ENCODE measurements around the gene TIFAB. TPM values are rescaled to one million over a fixed set of nuclear protein-coding genes. Genes with fewer than 3 reads are reported as not detected.

TIFAB gene
- total and polyA plus RNA-seq, 8 donors, result 0.08 TPM; not detected in 7

GRCh38 chr5:135399794-135400542 lies 52.2 kb downstream of the TIFAB start:
- Histone ChIP-seq H3K9me3 (peaks cover 0 to 3% (median 0%) of the 10 kb centered on the region in 4 donors), H3K4me1 (peaks cover 33 to 44% (median 38%) of the 10 kb centered on the region in 4 donors), H3K27ac (peak overlapping the region in 4 of 5 donors; percentile 90 to 98 (median 94)), H3K36me3 (no peaks in the 10 kb centered on the region), H3K27me3 (no peaks in the 10 kb centered on the region), H3K4me3 (peak overlapping the region; percentile 80 to 92 (median 86))
- 39 to 61% (median 51%) methylated on average over 25 of the region's 25 CpGs for WGBS, 5 donors
- intact Hi-C loops (cut with DNase I; ENCODE audit: low total_unique reads), result no loop called here
- TF ChIP-seq EP300 (IDR thresholded peaks at IDR 0.05) (no peak), POLR2A (IDR thresholded peaks at IDR 0.05) (no peak), POLR2AphosphoS5 (IDR thresholded peaks at IDR 0.05) (no peak)
- TF ChIP-seq, protein P1, sequence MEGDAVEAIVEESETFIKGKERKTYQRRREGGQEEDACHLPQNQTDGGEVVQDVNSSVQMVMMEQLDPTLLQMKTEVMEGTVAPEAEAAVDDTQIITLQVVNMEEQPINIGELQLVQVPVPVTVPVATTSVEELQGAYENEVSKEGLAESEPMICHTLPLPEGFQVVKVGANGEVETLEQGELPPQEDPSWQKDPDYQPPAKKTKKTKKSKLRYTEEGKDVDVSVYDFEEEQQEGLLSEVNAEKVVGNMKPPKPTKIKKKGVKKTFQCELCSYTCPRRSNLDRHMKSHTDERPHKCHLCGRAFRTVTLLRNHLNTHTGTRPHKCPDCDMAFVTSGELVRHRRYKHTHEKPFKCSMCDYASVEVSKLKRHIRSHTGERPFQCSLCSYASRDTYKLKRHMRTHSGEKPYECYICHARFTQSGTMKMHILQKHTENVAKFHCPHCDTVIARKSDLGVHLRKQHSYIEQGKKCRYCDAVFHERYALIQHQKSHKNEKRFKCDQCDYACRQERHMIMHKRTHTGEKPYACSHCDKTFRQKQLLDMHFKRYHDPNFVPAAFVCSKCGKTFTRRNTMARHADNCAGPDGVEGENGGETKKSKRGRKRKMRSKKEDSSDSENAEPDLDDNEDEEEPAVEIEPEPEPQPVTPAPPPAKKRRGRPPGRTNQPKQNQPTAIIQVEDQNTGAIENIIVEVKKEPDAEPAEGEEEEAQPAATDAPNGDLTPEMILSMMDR (IDR thresholded peaks at IDR 0.05), result no peak
- DNase-seq, result no peak

DNA sequence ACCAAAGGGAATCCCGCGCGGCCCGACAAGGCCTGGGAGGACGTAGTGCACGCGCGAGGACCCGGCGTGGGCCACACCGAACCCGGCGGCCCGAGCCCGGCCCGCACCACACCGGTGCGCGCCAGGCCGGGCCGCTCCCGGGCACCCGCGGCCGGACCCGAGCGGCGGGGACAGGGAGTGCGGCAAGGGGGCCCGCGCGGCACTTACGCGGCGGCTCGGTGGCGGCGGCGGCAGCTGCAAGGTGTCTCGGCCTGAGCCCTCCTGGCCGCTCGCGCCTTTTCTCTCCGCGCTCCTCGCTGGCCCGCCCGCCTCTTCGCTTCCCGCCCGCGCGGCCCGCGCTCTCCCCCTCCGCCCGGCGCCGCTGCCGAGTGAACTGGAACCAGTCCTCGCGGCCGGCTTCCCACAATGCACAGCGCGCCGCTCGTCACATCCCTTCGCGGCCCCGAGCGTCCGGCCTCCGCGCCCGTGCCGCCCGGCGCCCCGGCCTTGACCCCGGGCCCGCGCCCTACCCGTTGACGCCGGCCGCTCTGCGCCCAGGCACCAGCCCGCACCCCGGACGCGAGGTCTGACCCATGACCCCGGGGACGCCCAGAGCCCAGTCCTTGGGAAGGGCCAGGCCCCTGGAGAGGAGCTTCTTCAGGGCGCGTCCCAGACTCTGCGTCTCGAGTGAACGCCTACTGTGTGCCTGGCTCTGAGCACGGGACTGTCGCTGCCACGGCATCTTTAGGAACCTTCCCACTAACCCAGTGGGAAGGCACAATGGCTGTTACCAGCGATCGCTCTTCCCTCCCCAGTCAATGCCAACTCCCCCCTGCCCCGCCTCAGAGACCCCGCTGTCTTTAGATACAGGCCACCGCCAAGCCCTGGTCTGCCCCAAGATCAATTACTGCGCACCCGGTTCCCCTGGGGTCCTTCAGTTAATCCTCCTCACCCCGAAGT lies 53.0 kb downstream of the TIFAB start, which contains the start of gene MACROH2A1:
Gene MACROH2A1, minus strand, starts transcription at position 377 of the 939 bp plus-strand sequence. CDS start 10,138 bp downstream, outside the sequence.
- intact Hi-C loops (cut with DNase I; ENCODE audit: low total_unique reads), result no loop called here
- H3K9me3 ChIP-seq, result no peaks in the 10 kb centered on the region
- DNase-seq, result peak; percentile 92 to 97
- H3K36me3 ChIP-seq, result no peaks in the 10 kb centered on the region
- H3K4me3 ChIP-seq, result peak within 1 kb of the TSS; percentile 80 to 92 (median 86)
- WGBS, 5 donors, result 1 to 6% (median 2%) methylated on average over 20 to 109 of the region's 109 CpGs
- peaks cover 41 to 53% (median 47%) of the 10 kb centered on the region in 4 donors for H3K4me1 ChIP-seq
- peak within 1 kb of the TSS; percentile 84 to 98 (median 93) for H3K27ac ChIP-seq
- TF ChIP-seq EP300 (IDR thresholded peaks at IDR 0.05) (no peak), POLR2AphosphoS5 (IDR thresholded peaks at IDR 0.05) (peak; percentile 93 to 97 (median 94)), POLR2A (IDR thresholded peaks at IDR 0.05) (peak in 1 of 4 donors; percentile 28)
- TF ChIP-seq, protein P1 (IDR thresholded peaks at IDR 0.05), result no peak
- no peaks in the 10 kb centered on the region for H3K27me3 ChIP-seq

DNA sequence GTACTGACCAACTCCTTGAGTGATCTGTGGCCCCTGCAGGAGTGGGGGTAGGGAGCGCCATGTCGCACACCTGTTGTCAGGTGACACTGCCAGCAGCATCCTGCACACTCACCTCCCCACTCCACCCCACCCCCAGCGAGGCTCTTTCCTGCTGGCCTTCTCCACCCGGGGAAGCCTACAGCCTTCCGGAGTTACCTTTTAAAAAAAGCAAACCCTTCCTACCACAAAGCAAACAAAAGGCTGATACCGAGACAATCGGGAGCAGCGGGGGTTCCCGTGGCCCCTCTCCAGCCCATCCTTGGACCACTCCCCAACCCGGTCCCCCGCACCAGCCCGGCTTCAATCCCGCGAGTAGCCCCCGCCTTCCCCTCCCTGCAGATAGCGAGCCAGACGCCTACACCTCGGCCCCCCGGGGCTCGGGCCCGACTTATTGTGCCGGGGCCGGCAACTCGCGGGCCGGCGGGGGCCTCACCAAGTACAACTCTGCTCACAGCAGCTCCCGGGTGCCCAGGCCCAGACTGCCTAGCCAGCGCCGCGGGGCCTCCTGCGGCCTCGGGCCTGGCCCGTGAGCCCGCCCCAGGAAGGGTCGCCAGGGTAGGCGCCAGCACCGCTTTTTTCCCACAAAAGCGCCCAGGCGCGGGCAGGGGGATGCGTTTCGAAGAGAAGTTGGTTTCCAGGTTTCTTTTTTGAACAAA lies 53.8 kb downstream of the TIFAB start:
- 0 to 1% (median 1%) methylated on average over 14 to 43 of the region's 43 CpGs for WGBS, 5 donors
- Histone ChIP-seq H3K4me1 (peaks cover 48 to 61% (median 54%) of the 10 kb centered on the region in 4 donors), H3K36me3 (no peaks in the 10 kb centered on the region), H3K9me3 (no peaks in the 10 kb centered on the region), H3K4me3 (peak overlapping the region; percentile 80 to 92 (median 86)), H3K27ac (peak overlapping the region; percentile 84 to 98 (median 93)), H3K27me3 (no peaks in the 10 kb centered on the region)
- intact Hi-C loops (cut with DNase I; ENCODE audit: low total_unique reads), result no loop called here
- TF ChIP-seq POLR2A (IDR thresholded peaks at IDR 0.05), result no peak
- TF ChIP-seq POLR2AphosphoS5 (IDR thresholded peaks at IDR 0.05), result no peak
- TF ChIP-seq, protein P1 (IDR thresholded peaks at IDR 0.05), result no peak
- no peak for TF ChIP-seq EP300 (IDR thresholded peaks at IDR 0.05)
- DNase-seq, result peak; percentile 48 to 80

Small RNA genes within 50 kb of the gene (small RNA-seq; reads per million reads assigned to genes)
- gene DCANP1, result 0 reads per million in 4 donors

Other genes with a start within 250 kb of the TIFAB start
- gene MACROH2A1, start 53.1 kb downstream of the TIFAB start, total RNA-seq, result 100 to 1,000 TPM; 143 to 206 (median 175) TPM
- 100 to 1,000 TPM in 1 of 3 donors, 10 to 100 TPM in 2; 77.1 to 123 (median 85.8) TPM for gene MACROH2A1, start 53.1 kb downstream of the TIFAB start, polyA plus RNA-seq
- under 1 TPM in 1 of 5 donors, not detected in 4; 0.55 TPM for gene DCANP1, start 5.0 kb downstream of the TIFAB start, total RNA-seq
- gene DCANP1, start 5.0 kb downstream of the TIFAB start, polyA plus RNA-seq, result not detected
- not detected for gene NEUROG1, start 83.6 kb upstream of the TIFAB start, total RNA-seq
- gene NEUROG1, start 83.6 kb upstream of the TIFAB start, polyA plus RNA-seq, result not detected
- 10 to 100 TPM in 3 of 5 donors, not detected in 2; 15.6 to 82.0 (median 27.9) TPM for gene CXCL14, start 126.6 kb upstream of the TIFAB start, total RNA-seq
- gene CXCL14, start 126.6 kb upstream of the TIFAB start, polyA plus RNA-seq, result 10 to 100 TPM; 12.7 to 51.6 (median 36.3) TPM

All from stomach (tissue), 9 donors.